EH (cell line): ENCODE results near the gene MT1E.
"Not testable (repeated sequence)": the region's sequence is repeated elsewhere in the genome, so short reads cannot be mapped to it uniquely, and the experiment has no call there.

Experiments
- DNase-seq: peaks from one replicate; pipeline ENCODE4 v3.0.0-alpha.2; 2015; ENCODE audit warnings: low read depth

MT1E gene

DNA sequence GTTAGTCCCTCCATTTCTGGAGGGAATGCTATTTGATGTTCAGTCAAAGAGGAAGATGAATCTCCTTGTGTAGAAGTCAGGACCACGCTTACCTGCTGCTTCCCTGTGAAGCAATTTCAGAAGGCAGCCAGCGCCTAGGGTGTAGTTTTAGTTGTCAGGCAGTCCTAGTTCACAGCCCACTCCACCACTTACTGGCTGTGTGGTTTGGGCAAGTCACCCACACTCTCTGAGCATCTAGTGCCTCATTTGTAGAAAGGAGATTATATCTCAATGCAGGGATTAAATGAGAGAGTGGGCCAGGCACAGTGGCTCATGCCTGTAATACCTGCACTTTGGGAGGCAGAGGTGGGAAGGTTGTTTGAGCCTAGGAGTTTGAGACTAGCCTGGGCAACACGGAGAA lies 46.6 kb downstream of the MT1E start:
- DNase-seq: not testable (repeated sequence)

DNA sequence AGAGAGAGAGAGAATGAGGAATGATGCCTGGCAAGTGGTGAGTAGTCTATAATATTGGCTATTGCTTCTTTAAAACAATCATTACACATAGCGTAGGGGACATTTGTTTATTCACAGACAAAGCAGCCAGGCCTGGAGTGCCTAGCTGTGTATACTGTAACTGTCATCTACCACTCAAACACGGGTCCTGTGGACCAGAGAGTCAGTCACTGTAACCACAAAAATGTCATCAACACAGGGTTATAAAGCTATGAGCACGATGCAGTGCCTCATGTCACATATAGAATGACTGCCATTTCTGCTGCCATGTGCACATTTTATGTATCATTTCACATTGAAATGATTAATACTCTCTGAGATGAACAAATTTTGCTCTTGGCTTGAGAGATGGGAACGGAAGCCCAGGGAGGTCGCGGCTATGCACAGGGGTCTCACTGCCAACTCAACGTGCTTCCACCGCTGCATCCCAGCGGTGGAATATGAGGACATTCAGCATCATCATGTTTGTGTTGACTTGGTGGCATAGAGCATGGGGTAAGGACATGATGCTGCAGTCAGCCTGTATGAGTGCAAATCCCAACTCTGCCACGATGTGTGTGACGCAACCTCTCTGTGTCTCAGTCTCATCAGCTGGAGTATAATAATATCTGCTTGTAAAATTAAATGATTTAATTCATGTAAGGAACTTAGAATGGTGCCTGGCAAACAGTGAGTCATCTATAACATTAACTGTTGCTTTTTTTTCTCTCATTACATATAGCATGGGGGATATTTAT lies 47.4 kb downstream of the MT1E start:
- DNase-seq: no peak

DNA sequence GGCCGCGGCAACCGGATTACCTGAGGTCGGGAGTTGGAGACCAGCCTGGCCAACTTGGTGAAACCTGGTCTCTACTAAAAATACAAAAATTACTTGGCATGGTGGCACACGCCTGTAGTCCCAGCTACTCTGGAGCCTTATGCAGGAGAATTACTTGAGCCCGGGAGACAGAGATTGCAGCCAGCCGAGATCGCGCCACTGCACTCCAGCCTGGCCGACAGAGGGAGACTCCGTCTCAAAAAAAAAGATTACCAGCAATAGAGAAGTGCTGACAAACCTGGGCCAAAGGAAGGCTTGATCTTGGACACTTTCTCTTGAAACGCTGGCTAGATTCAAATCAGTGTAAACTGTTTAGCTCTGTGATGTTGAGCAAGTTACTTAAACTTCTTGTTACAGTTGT lies 48.3 kb downstream of the MT1E start:
- DNase-seq: peak; percentile 41

DNA sequence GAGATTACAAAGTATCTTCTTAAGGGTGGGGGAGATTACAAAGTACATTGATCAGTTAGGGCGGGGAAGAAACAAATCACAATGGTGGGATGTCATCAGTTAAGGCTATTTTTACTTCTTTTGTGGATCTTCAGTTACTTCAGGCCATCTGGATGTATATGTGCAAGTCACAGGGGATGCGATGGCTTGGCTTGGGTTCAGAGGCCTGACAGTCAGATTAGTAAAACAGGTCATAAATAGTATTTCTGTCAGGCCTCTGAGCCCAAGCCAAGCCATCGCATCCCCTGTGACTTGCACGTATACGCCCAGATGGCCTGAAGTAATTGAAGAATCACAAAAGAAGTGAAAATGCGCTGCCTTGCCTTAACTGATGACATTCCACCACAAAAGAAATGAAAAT lies 49.0 kb downstream of the MT1E start:
- not testable (repeated sequence) for DNase-seq

DNA sequence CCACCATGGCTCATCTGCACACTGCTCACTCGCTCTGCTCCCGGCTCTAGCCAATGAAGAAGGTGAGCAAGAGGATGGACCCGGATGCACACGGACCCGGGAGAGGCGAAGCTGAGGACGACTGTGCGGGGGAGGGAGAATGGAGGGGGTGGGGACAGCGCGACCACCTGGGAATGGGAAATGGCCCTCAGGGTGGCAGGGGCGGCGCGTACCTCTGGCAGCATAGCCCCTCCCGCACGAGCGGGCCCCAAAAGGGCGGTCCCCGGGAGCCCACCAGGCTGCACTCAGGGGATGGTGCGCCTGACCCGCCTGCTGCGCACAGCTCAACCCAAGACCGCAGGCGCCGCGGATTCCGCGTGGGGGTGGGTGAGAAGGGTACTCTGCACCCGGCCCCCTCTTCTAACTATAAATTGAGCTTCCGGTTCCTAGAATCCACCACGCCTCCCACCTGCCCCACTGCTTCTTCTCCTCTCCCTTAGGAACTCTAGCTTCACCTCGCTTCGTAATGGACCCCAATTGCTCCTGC lies 50.2 kb downstream of the MT1E start:
- DNase-seq: no peak
